HEK293T (cell line): ENCODE data around the gene ACBD6.

Experiments used
- CTCF ChIA-PET: fragments of 350-600 bp; formaldehyde crosslinking; extraction: SDS; loops from one replicate; lab custom pipeline; 2021; ENCODE audit warnings: antibody characterized with exemption, inconsistent platforms; lab: Yijun Ruan, JAX
- POLR2A ChIA-PET: fragments of 350-600 bp; formaldehyde crosslinking; extraction: SDS; loops from one replicate; lab custom pipeline; 2020; ENCODE audit warnings: antibody characterized with exemption, inconsistent platforms; lab: Yijun Ruan, JAX
- DNase-seq: peaks from one replicate; pipeline ENCODE4 v3.0.0; 2012; ENCODE audit warnings: mixed read lengths; ENCODE audit errors: extremely low spot score
- ARNT ChIP-seq: fragments of 450-650 bp; IDR thresholded peaks from 2 replicates; pipeline ENCODE4 v1.6.1; 2017; ENCODE audit warnings: mild to moderate bottlenecking
- BHLHE40 ChIP-seq: fragments of 450-650 bp; IDR thresholded peaks from 2 replicates; pipeline ENCODE4 v1.6.1; 2016; ENCODE audit warnings: mild to moderate bottlenecking, moderate library complexity, borderline replicate concordance
- CTBP1 ChIP-seq: fragments of 450-650 bp; IDR thresholded peaks from 2 replicates; pipeline ENCODE4 v1.6.1; 2016; ENCODE audit warnings: borderline replicate concordance
- ELF4 ChIP-seq: fragments of 450-650 bp; IDR thresholded peaks from 2 replicates; pipeline ENCODE4 v1.6.1; 2017; ENCODE audit warnings: antibody characterized with exemption
- FOXA1 ChIP-seq: fragments of 450-650 bp; IDR thresholded peaks from 2 replicates; pipeline ENCODE4 v1.6.1; 2016; ENCODE audit warnings: mild to moderate bottlenecking
- FOXK2 ChIP-seq: fragments of 450-650 bp; IDR thresholded peaks from 2 replicates; pipeline ENCODE4 v1.6.1; 2016; ENCODE audit warnings: mild to moderate bottlenecking
- FOXM1 ChIP-seq: fragments of 450-650 bp; IDR thresholded peaks from 2 replicates; pipeline ENCODE4 v1.6.1; 2017; ENCODE audit warnings: mild to moderate bottlenecking, borderline replicate concordance
- HDGF ChIP-seq: fragments of 450-650 bp; IDR thresholded peaks from 2 replicates; pipeline ENCODE4 v1.6.1; 2017; ENCODE audit warnings: antibody characterized with exemption, borderline replicate concordance
- L3MBTL2 ChIP-seq: fragments of 450-650 bp; conservative IDR thresholded peaks from 2 replicates; pipeline ENCODE4 v1.6.1; 2016; ENCODE audit warnings: mild to moderate bottlenecking
- LEF1 ChIP-seq: fragments of 450-650 bp; IDR thresholded peaks from 2 replicates; pipeline ENCODE4 v1.6.1; 2017; ENCODE audit warnings: mild to moderate bottlenecking, borderline replicate concordance
- NFRKB ChIP-seq: fragments of 450-650 bp; IDR thresholded peaks from 2 replicates; pipeline ENCODE4 v1.6.1; 2016; ENCODE audit warnings: mild to moderate bottlenecking, moderate library complexity
- SP1 ChIP-seq: fragments of 450-650 bp; IDR thresholded peaks from 2 replicates; pipeline ENCODE4 v1.6.1; 2017
- SUZ12 ChIP-seq: fragments of 450-650 bp; IDR thresholded peaks from 2 replicates; pipeline ENCODE4 v1.6.1; 2016; ENCODE audit warnings: mild to moderate bottlenecking
- TARDBP ChIP-seq: fragments of 450-650 bp; IDR thresholded peaks from 2 replicates; pipeline ENCODE4 v1.6.1; 2016
- ZNF384 ChIP-seq: fragments of 450-650 bp; IDR thresholded peaks from 2 replicates; pipeline ENCODE4 v1.6.1; 2016
- TF ChIP-seq, protein P1 (sequence below): fragments of 450-650 bp; IDR thresholded peaks from 2 replicates; pipeline ENCODE4 v1.6.1; 2016

The ACBD6 gene

DNA sequence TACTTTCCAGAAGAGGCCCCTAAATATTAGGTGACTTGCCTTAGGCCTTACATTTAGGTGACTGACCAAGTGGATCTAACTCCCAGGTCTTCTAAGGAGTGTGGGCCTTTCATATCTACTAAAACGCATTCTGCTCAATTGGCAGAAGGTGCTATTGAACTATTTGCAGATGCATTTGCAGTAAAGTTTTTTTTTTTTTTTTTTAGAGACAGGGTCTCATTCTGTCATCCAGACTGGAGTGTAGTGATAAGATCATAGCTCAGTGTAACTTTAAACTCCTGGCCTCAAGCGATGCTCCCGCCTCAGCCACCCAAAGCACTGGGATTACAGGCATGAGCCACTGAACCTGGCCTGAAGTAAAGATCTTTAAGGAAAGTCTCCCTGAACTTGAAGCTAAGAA is 13.0 kb upstream of the ACBD6 start:
- POLR2A ChIA-PET = interaction anchor here (1.0 to 8.9 kb wide), 2 partner anchors 9 to 13 kb away, joined by 3 to 46 read pairs; partner anchors contain the start of gene ACBD6
- no peak for TF ChIP-seq ELF4
- TF ChIP-seq ZNF384 = 0 out of 2 replicates have a peak, but pooled peaks have one; percentile 22
- no peak for DNase-seq
- CTCF ChIA-PET = interaction anchor here (0.9 to 2.8 kb wide), 10 partner anchors 10 to 675 kb away, joined by 3 to 18 read pairs (median 3); partner anchors contain the start of gene ACBD6

DNA sequence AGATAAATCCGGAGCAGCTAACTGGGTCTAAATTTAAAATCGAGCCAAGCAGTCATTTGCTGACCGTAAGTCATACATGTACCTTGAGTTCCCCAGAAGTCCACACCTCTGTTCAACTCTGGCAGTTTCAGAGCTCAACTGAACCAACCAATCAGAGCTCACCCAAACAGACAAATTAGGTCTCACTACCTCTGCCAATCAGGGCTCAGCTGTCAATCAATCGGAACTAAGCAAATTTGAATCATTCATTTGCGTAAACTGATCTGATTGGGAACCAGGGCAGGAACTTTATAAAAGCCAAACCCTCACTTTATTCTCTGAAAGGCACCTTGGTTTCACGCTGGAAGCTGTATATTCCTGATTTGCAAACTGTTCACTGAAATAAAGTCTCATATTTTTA is 11.2 kb upstream of the ACBD6 start:
- TF ChIP-seq ZNF384 = no peak
- TF ChIP-seq, protein P1, sequence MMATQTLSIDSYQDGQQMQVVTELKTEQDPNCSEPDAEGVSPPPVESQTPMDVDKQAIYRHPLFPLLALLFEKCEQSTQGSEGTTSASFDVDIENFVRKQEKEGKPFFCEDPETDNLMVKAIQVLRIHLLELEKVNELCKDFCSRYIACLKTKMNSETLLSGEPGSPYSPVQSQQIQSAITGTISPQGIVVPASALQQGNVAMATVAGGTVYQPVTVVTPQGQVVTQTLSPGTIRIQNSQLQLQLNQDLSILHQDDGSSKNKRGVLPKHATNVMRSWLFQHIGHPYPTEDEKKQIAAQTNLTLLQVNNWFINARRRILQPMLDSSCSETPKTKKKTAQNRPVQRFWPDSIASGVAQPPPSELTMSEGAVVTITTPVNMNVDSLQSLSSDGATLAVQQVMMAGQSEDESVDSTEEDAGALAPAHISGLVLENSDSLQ = peak; percentile 87
- ChIA-PET POLR2A (interaction anchor here (1.2 kb wide), 1 partner anchor 12 kb away, joined by 4 read pairs; no protein-coding TSS in a partner anchor), CTCF (no interaction called here)
- DNase-seq = no peak

- CTCF ChIA-PET = interaction anchor here (0.8 kb wide), 1 partner anchor 10 kb away, joined by 3 read pairs; no protein-coding TSS in a partner anchor
- POLR2A ChIA-PET = interaction anchor here (1.3 kb wide), 1 partner anchor 9 kb away, joined by 8 read pairs; the partner anchor contains the start of gene ACBD6
- DNase-seq = no peak
- TF ChIP-seq TARDBP (no peak), FOXK2 (no peak), SUZ12 (no peak), CTBP1 (no peak), HDGF (no peak), LEF1 (no peak), ARNT (no peak), SP1 (no peak), ZNF384 (no peak), BHLHE40 (no peak), L3MBTL2 (no peak), FOXA1 (no peak), FOXM1 (no peak), NFRKB (no peak)
- TF ChIP-seq, protein P1 = no peak
Observed at GRCh38 chr1:180510882-180511281, 8.5 kb upstream of the ACBD6 start.

DNA sequence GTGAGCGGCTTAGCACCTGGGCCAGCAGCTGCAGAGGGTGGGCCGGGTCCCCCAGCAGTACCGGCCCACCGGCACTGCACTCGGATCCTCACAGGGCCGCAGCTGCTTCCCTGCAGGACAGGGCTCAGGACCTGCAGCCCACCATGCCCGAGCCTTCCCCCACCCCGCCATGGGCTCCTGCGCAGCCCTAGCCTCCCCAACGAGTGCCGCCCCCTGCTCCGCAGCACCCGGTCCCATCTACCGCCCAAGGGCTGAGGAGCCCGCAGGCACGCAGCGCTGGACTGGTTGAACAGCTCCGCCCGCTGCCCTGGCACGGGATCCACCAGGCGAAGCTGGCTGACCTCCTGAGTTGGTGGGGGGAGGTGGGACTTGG is 6.3 kb upstream of the ACBD6 start:
- TF ChIP-seq, protein P1 = no peak
- TF ChIP-seq TARDBP = no peak
- TF ChIP-seq FOXM1 = no peak
- TF ChIP-seq BHLHE40 = no peak
- TF ChIP-seq L3MBTL2 = no peak
- no peak for TF ChIP-seq SP1
- no peak for TF ChIP-seq FOXA1
- no peak for DNase-seq
- POLR2A ChIA-PET = no interaction called here
- CTCF ChIA-PET = interaction anchor here (0.5 to 0.6 kb wide), 3 partner anchors 8 to 646 kb away, joined by 3 to 5 read pairs (median 3); no protein-coding TSS in a partner anchor

- DNase-seq = no peak
- ChIA-PET POLR2A (no interaction called here), CTCF (interaction anchor here (0.6 kb wide), 1 partner anchor 645 kb away, joined by 5 read pairs; no protein-coding TSS in a partner anchor)
- no peak for TF ChIP-seq SUZ12
- no peak for TF ChIP-seq L3MBTL2
- TF ChIP-seq TARDBP = no peak
- no peak for TF ChIP-seq ARNT
- TF ChIP-seq SP1 = no peak
- no peak for TF ChIP-seq LEF1
- TF ChIP-seq NFRKB = no peak
- TF ChIP-seq FOXM1 = no peak
- TF ChIP-seq FOXA1 = no peak
- TF ChIP-seq FOXK2 = no peak
- TF ChIP-seq, protein P1 = no peak
- no peak for TF ChIP-seq CTBP1
- no peak for TF ChIP-seq ELF4
- TF ChIP-seq BHLHE40 = no peak
Observed at GRCh38 chr1:180507795-180508724, 5.7 kb upstream of the ACBD6 start.
